ENCODE data around the gene GPC1.

DNA sequence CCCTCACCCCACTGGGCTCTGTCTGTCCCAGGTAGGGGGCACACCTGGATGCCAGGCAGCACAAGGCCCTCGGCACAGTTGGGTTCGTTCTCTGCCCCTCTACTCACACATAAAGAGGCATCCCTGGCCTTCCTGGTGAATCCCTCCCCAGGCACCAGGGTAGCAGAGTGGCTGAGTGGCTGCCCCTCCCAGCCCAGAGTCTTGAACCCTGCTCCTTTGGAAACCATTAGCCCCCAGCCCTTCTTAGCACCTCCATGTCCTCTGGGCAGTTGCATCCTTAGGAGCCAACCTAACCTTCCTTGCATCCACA, 2.0 kb downstream of the GPC1 start:
- TF ChIP-seq, protein P1, sequence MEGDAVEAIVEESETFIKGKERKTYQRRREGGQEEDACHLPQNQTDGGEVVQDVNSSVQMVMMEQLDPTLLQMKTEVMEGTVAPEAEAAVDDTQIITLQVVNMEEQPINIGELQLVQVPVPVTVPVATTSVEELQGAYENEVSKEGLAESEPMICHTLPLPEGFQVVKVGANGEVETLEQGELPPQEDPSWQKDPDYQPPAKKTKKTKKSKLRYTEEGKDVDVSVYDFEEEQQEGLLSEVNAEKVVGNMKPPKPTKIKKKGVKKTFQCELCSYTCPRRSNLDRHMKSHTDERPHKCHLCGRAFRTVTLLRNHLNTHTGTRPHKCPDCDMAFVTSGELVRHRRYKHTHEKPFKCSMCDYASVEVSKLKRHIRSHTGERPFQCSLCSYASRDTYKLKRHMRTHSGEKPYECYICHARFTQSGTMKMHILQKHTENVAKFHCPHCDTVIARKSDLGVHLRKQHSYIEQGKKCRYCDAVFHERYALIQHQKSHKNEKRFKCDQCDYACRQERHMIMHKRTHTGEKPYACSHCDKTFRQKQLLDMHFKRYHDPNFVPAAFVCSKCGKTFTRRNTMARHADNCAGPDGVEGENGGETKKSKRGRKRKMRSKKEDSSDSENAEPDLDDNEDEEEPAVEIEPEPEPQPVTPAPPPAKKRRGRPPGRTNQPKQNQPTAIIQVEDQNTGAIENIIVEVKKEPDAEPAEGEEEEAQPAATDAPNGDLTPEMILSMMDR (IDR thresholded peaks at IDR 0.05) = no peak
- TF ChIP-seq POLR2A (IDR thresholded peaks at IDR 0.05) = no peak
- TF ChIP-seq POLR2AphosphoS5 (IDR thresholded peaks at IDR 0.05) = no peak
